Dermis microvascular lymphatic vessel endothelial cell (primary cell): ENCODE results near the gene TAF6. TPM values are rescaled to one million over a fixed set of nuclear protein-coding genes. Genes with fewer than 3 reads are reported as not detected.
A peak's percentile ranks its signal among the peaks of the same experiment; 100 is the strongest.

Experiments used
- DNase-seq, 2 donors: peaks; one replicate each; pipeline versions ENCODE4 v3.0.0 to v3.0.0-alpha.2; 2010; ENCODE audit warnings: low read depth in 2 of 2
- total RNA-seq: library from RNA; depleted of rRNA; stranded (reverse); fragments of >200 nt; gene quantifications from 2 replicates; pipeline ENCODE4 v1.2.1, GENCODE V29; 2014

Gene TAF6
- total RNA-seq, 1 donor from 2014 or later = 21.6 TPM

GRCh38 chr7:100095704-100096103, 23.5 kb downstream of the TAF6 start:
- no peak for DNase-seq

GRCh38 chr7:100095289-100095688, 23.9 kb downstream of the TAF6 start:
- DNase-seq = no peak

GRCh38 chr7:100093925-100094486, 25.2 kb downstream of the TAF6 start:
- DNase-seq = no peak

- DNase-seq = no peak
Observed at GRCh38 chr7:100093498-100093897, 25.7 kb downstream of the TAF6 start.

- peak in 1 of 2 donors; percentile 56 for DNase-seq
Observed at GRCh38 chr7:100093054-100093453, 26.1 kb downstream of the TAF6 start.

GRCh38 chr7:100091411-100092181, 27.6 kb downstream of the TAF6 start:
- DNase-seq = no peak

- no peak for DNase-seq
Observed at GRCh38 chr7:100090527-100091410, 28.4 kb downstream of the TAF6 start.

- no peak for DNase-seq
Observed at GRCh38 chr7:100089458-100090196, 29.5 kb downstream of the TAF6 start.

- DNase-seq = peak in 1 of 2 donors; percentile 66
Observed at GRCh38 chr7:100088621-100089457, 30.3 kb downstream of the TAF6 start, which contains the start of gene COPS6. TSS of gene COPS6 (plus strand) at chr7:100088969. CDS start at chr7:100088991, 22 bp downstream.

- no peak for DNase-seq
Observed at GRCh38 chr7:100088095-100088620, 31.0 kb downstream of the TAF6 start.

- DNase-seq = peak; percentile 94 to 98
Observed at GRCh38 chr7:100087055-100087750, 32.0 kb downstream of the TAF6 start.

- DNase-seq = no peak
Observed at GRCh38 chr7:100085515-100085914, 33.6 kb downstream of the TAF6 start.

- DNase-seq = no peak
Observed at GRCh38 chr7:100082978-100083377, 36.2 kb downstream of the TAF6 start.

GRCh38 chr7:100081535-100082102, 37.5 kb downstream of the TAF6 start, which contains the start of gene ZNF3:
TSS of gene ZNF3 (minus strand) at chr7:100081723. CDS start at chr7:100077357, 4,366 bp downstream.
- DNase-seq = peak; percentile 97 to 99

GRCh38 chr7:100080907-100081534, 38.1 kb downstream of the TAF6 start:
- peak in 1 of 2 donors; percentile 34 for DNase-seq

- no peak for DNase-seq
Observed at GRCh38 chr7:100079024-100079560, 40.1 kb downstream of the TAF6 start.

GRCh38 chr7:100077205-100077604, 42.0 kb downstream of the TAF6 start:
- DNase-seq = no peak

GRCh38 chr7:100075418-100075817, 43.7 kb downstream of the TAF6 start:
- no peak for DNase-seq
